PFSK-1 (cell line): Measurements from ENCODE around the gene WIPI1.

Experiments
- FOXP2 ChIP-seq: optimal IDR thresholded peaks from 2 replicates; pipeline ENCODE3; 2011; ENCODE audit warnings: borderline replicate concordance, control low read depth, inconsistent platforms; ENCODE audit not compliant: insufficient read depth; ENCODE audit errors: extremely low read length, extremely low read depth
- POLR2AphosphoS5 ChIP-seq: IDR thresholded peaks from 2 replicates; pipeline ENCODE4 v1.6.1; 2012; ENCODE audit warnings: low read depth, mild to moderate bottlenecking, control low read depth, low read length, moderate library complexity
- SIN3A ChIP-seq: IDR thresholded peaks from 2 replicates; pipeline ENCODE4 v1.6.1; 2012; ENCODE audit warnings: mild to moderate bottlenecking, low read length, moderate library complexity, borderline replicate concordance; ENCODE audit not compliant: insufficient read depth
- TAF1 ChIP-seq: IDR thresholded peaks from 2 replicates; pipeline ENCODE4 v1.6.1; 2012; ENCODE audit warnings: low read length, control low read depth, borderline replicate concordance; ENCODE audit not compliant: insufficient read depth
- TF ChIP-seq, protein P1 (sequence below), 2 experiments: IDR thresholded peaks; 2 replicates each; pipeline versions ENCODE4 v1.6.1 to v1.8.0; 2011 to 2012; ENCODE audit warnings: low read depth in 2 of 2, low read length in 2 of 2, control low read depth in 1 of 2, inconsistent platforms in 1 of 2, mild to moderate bottlenecking in 1 of 2, moderate library complexity in 1 of 2; ENCODE audit not compliant: insufficient read depth in 1 of 2

- TF ChIP-seq POLR2AphosphoS5, result no peak
- TF ChIP-seq, protein P1, sequence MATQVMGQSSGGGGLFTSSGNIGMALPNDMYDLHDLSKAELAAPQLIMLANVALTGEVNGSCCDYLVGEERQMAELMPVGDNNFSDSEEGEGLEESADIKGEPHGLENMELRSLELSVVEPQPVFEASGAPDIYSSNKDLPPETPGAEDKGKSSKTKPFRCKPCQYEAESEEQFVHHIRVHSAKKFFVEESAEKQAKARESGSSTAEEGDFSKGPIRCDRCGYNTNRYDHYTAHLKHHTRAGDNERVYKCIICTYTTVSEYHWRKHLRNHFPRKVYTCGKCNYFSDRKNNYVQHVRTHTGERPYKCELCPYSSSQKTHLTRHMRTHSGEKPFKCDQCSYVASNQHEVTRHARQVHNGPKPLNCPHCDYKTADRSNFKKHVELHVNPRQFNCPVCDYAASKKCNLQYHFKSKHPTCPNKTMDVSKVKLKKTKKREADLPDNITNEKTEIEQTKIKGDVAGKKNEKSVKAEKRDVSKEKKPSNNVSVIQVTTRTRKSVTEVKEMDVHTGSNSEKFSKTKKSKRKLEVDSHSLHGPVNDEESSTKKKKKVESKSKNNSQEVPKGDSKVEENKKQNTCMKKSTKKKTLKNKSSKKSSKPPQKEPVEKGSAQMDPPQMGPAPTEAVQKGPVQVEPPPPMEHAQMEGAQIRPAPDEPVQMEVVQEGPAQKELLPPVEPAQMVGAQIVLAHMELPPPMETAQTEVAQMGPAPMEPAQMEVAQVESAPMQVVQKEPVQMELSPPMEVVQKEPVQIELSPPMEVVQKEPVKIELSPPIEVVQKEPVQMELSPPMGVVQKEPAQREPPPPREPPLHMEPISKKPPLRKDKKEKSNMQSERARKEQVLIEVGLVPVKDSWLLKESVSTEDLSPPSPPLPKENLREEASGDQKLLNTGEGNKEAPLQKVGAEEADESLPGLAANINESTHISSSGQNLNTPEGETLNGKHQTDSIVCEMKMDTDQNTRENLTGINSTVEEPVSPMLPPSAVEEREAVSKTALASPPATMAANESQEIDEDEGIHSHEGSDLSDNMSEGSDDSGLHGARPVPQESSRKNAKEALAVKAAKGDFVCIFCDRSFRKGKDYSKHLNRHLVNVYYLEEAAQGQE (IDR thresholded peaks at IDR 0.05; ENCODE audit: insufficient read depth in 1 of 2, low read depth in 2 of 2, low read length in 2 of 2), result no peak
- TF ChIP-seq TAF1, result no peak
- TF ChIP-seq SIN3A, result no peak
- TF ChIP-seq FOXP2, result no peak
Observed at GRCh38 chr17:68443972-68444464, 13.3 kb downstream of the WIPI1 start.
